ENCODE data around the gene OCA2.

Gene OCA2

GRCh38 chr15:27933562-27933961 lies 165.6 kb downstream of the OCA2 start:
- DNase-seq, result no peak

GRCh38 chr15:27932600-27932999 lies 166.5 kb downstream of the OCA2 start:
- DNase-seq, result no peak

GRCh38 chr15:27928386-27928785 lies 170.7 kb downstream of the OCA2 start:
- DNase-seq, result no peak

GRCh38 chr15:27912283-27912682 lies 186.8 kb downstream of the OCA2 start:
- no peak for DNase-seq

- DNase-seq, result no peak
These were observed 192.3 kb downstream of the OCA2 start for GRCh38 chr15:27906802-27907201.

- DNase-seq, result no peak
These were observed 195.7 kb downstream of the OCA2 start for GRCh38 chr15:27903405-27903804.

- DNase-seq, result no peak
These were observed 196.3 kb downstream of the OCA2 start for GRCh38 chr15:27902680-27903385.

- DNase-seq, result no peak
These were observed 199.4 kb downstream of the OCA2 start for GRCh38 chr15:27899583-27900285.

- no peak for DNase-seq
These were observed 201.6 kb downstream of the OCA2 start for GRCh38 chr15:27897481-27897880.

GRCh38 chr15:27894645-27895044 lies 204.5 kb downstream of the OCA2 start:
- DNase-seq, result no peak

GRCh38 chr15:27889258-27889657 lies 209.9 kb downstream of the OCA2 start:
- DNase-seq, result no peak

- DNase-seq, result no peak
These were observed 213.9 kb downstream of the OCA2 start for GRCh38 chr15:27885201-27885600.

- no peak for DNase-seq
These were observed 214.4 kb downstream of the OCA2 start for GRCh38 chr15:27884726-27885125.

- DNase-seq, result no peak
These were observed 220.3 kb downstream of the OCA2 start for GRCh38 chr15:27878841-27879240.

- no peak for DNase-seq
These were observed 225.3 kb downstream of the OCA2 start for GRCh38 chr15:27873828-27874227.

GRCh38 chr15:27873039-27873438 lies 226.1 kb downstream of the OCA2 start:
- no peak for DNase-seq

GRCh38 chr15:27872355-27872754 lies 226.8 kb downstream of the OCA2 start:
- no peak for DNase-seq

GRCh38 chr15:27871902-27872260 lies 227.2 kb downstream of the OCA2 start:
- DNase-seq, result no peak

- no peak for DNase-seq
These were observed 227.8 kb downstream of the OCA2 start for GRCh38 chr15:27871078-27871901.

- no peak for DNase-seq
These were observed 228.8 kb downstream of the OCA2 start for GRCh38 chr15:27870320-27870719.

- DNase-seq, result no peak
These were observed 229.3 kb downstream of the OCA2 start for GRCh38 chr15:27869697-27870281.

GRCh38 chr15:27868828-27869404 lies 230.2 kb downstream of the OCA2 start:
- DNase-seq, result no peak

GRCh38 chr15:27867861-27868260 lies 231.3 kb downstream of the OCA2 start:
- DNase-seq, result no peak

All from amniotic stem cell (primary cell).